Left lung (tissue), 10 donors: ENCODE measurements around the gene WDR54. TPM values are rescaled to one million over a fixed set of nuclear protein-coding genes. Genes with fewer than 3 reads are reported as not detected.

Experiments
- ATAC-seq: fragments of 200-7000 bp; cut with Tn5 transposase; one replicate; pipeline ENCODE4 v1.9.1; 2020; ENCODE audit warnings: moderate library complexity
- DNase-seq, 4 donors: peaks; one replicate each; pipeline ENCODE4 v3.0.0-alpha.2; 2013 to 2020
- H3K27ac ChIP-seq, 2 donors: fragments of 200-600 bp; sonication (generic) in 1 of 2; one replicate each; pipeline versions ENCODE4 v1.5.0 to v1.8.0; 2020 to 2021
- H3K27me3 ChIP-seq, 2 donors: fragments of 200-600 bp; sonication (generic) in 1 of 2; one replicate each; pipeline versions ENCODE4 v1.5.0 to v1.8.0; 2020 to 2021
- H3K36me3 ChIP-seq, 2 donors: fragments of 200-600 bp; sonication (generic) in 1 of 2; one replicate each; pipeline versions ENCODE4 v1.5.0 to v1.8.0; 2020 to 2021
- H3K4me1 ChIP-seq, 2 donors: fragments of 200-600 bp; one replicate each; pipeline ENCODE4 v1.8.0; 2021
- H3K4me3 ChIP-seq, 2 donors: fragments of 200-600 bp; sonication (generic) in 1 of 2; one replicate each; pipeline versions ENCODE4 v1.5.0 to v1.8.0; 2020 to 2021; ENCODE audit warnings: mild to moderate bottlenecking in 1 of 2
- H3K9me3 ChIP-seq, 2 donors: fragments of 200-600 bp; sonication (generic) in 1 of 2; one replicate each; pipeline versions ENCODE4 v1.5.0 to v1.8.0; 2020 to 2021
- CTCF ChIP-seq, 2 donors: fragments of 200-600 bp; sonication (generic) in 1 of 2; IDR thresholded peaks; one replicate each; pipeline versions ENCODE4 v1.5.0 to v1.8.0; 2021; ENCODE audit warnings: antibody characterized with exemption in 2 of 2
- intact Hi-C, 2 donors: fragments of 100-400 bp; cut with DNase I; formaldehyde crosslinking; loops; one replicate each; pipeline versions ENCODE4 v1.11.2 to v1.14.2; 2022
- polyA plus RNA-seq, 6 donors: library from polyadenylated mRNA; unstranded; fragments of 120-200 nt; gene quantifications; one replicate each; pipeline ENCODE4 v1.2.1, GENCODE V29; 2013; ENCODE audit not compliant: insufficient read length in 6 of 6
- total RNA-seq, 2 donors: library from RNA; stranded (reverse); fragmentation: NEBNext Ultra II Directional; extraction: Animal tissue kit (Norgen Biotek cat#: 25700); gene quantifications; one replicate each; pipeline ENCODE4 v1.2.1, GENCODE V29; 2021
- donor health status: DM: no; HTN: yes; CAD: no.
- donor health status: DM: no; HTN: no; CAD: no.

The WDR54 gene
- total and polyA plus RNA-seq, 8 donors: 9.2 to 39.6 (median 35.2) TPM

GRCh38 chr2:74426181-74426758, 4.7 kb downstream of the WDR54 start:
- no peaks in the 10 kb centered on the region for H3K9me3 ChIP-seq
- peaks cover 0 to 7% of the 10 kb centered on the region in 2 donors for H3K27me3 ChIP-seq
- no peak overlapping the region for H3K4me3 ChIP-seq
- TF ChIP-seq CTCF (IDR thresholded peaks at IDR 0.05): no peak
- no peak for ATAC-seq
- intact Hi-C loops: no loop called here
- peaks cover 0 to 9% of the 10 kb centered on the region in 2 donors for H3K4me1 ChIP-seq
- H3K36me3 ChIP-seq: peaks cover 0 to 63% of the 10 kb centered on the region in 2 donors
- no peak overlapping the region for H3K27ac ChIP-seq
- no peak for DNase-seq

- Histone ChIP-seq H3K27ac (no peak overlapping the region), H3K4me3 (no peak overlapping the region), H3K27me3 (no peaks in the 10 kb centered on the region), H3K4me1 (no peaks in the 10 kb centered on the region), H3K9me3 (no peaks in the 10 kb centered on the region), H3K36me3 (peaks cover 0 to 74% of the 10 kb centered on the region in 2 donors)
- no peak for DNase-seq
- ATAC-seq: no peak
- TF ChIP-seq CTCF (IDR thresholded peaks at IDR 0.05): no peak
- intact Hi-C loops: no loop called here
Measured at GRCh38 chr2:74427551-74427950, 6.0 kb downstream of the WDR54 start.

- no peak overlapping the region for H3K4me3 ChIP-seq
- H3K27me3 ChIP-seq: no peaks in the 10 kb centered on the region
- ATAC-seq (no peak), DNase-seq (no peak)
- H3K9me3 ChIP-seq: no peaks in the 10 kb centered on the region
- no peak for TF ChIP-seq CTCF (IDR thresholded peaks at IDR 0.05)
- H3K36me3 ChIP-seq: peaks cover 0 to 74% of the 10 kb centered on the region in 2 donors
- no peak overlapping the region for H3K27ac ChIP-seq
- intact Hi-C loops: no loop called here
- H3K4me1 ChIP-seq: no peaks in the 10 kb centered on the region
Measured at GRCh38 chr2:74428675-74429074, 7.1 kb downstream of the WDR54 start.

GRCh38 chr2:74429487-74430451, 8.2 kb downstream of the WDR54 start:
- ATAC-seq: no peak
- Histone ChIP-seq H3K36me3 (peaks cover 0 to 73% of the 10 kb centered on the region in 2 donors), H3K4me3 (no peak overlapping the region), H3K9me3 (no peaks in the 10 kb centered on the region), H3K27me3 (no peaks in the 10 kb centered on the region), H3K4me1 (no peaks in the 10 kb centered on the region), H3K27ac (no peak overlapping the region)
- intact Hi-C loops: no loop called here
- DNase-seq: no peak
- TF ChIP-seq CTCF (IDR thresholded peaks at IDR 0.05): no peak

- DNase-seq: no peak
- H3K9me3 ChIP-seq: no peaks in the 10 kb centered on the region
- H3K27me3 ChIP-seq: no peaks in the 10 kb centered on the region
- no peak overlapping the region for H3K27ac ChIP-seq
- no peak for ATAC-seq
- no peaks in the 10 kb centered on the region for H3K4me1 ChIP-seq
- H3K4me3 ChIP-seq: no peak overlapping the region
- no peak for TF ChIP-seq CTCF (IDR thresholded peaks at IDR 0.05)
- intact Hi-C loops: no loop called here
- H3K36me3 ChIP-seq: peaks cover 0 to 66% of the 10 kb centered on the region in 2 donors
Measured at GRCh38 chr2:74430502-74430901, 9.0 kb downstream of the WDR54 start.
